Measurements from ENCODE around the gene CD37. TPM values are rescaled to one million over a fixed set of nuclear protein-coding genes. Genes with fewer than 3 reads are reported as not detected.

CD37 gene
- total and polyA plus RNA-seq, 10 of the 15 experiments (the other 5 are each of a cell fraction or from before 2014, with no cell fraction given): 34.1 to 359 (median 108) TPM

DNA sequence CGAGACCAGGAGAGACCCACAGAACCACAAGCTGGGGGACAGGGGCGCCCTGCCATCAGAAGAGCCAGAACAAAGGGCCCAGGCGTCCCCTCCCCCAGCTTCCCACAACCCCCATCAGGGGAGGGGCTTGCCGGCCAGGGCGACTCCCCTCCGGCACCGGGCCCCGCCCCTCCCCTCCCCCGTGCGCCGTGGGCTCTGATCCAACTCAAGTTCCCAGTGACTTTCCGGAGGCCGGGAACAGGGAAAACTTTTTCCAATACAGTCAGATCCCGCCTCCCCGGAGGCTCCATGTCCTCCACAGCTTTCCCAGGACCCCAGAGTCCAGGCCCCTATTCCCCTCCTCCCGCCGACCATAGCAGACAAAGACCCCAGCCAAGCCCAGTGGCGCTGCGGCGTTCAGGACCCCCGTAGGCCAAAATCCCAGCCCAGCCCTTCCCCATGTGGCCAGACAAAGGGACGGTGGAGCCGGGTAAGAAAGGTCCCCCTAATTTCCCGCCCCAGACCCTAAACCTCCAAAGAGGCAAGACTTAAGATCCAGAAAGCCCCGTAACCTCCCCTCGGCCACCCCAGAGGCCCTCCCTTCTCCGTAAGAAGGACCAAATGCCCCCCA is 26.3 kb downstream of the CD37 start:
- in situ Hi-C loops (cut with MboI): no loop called here

DNA sequence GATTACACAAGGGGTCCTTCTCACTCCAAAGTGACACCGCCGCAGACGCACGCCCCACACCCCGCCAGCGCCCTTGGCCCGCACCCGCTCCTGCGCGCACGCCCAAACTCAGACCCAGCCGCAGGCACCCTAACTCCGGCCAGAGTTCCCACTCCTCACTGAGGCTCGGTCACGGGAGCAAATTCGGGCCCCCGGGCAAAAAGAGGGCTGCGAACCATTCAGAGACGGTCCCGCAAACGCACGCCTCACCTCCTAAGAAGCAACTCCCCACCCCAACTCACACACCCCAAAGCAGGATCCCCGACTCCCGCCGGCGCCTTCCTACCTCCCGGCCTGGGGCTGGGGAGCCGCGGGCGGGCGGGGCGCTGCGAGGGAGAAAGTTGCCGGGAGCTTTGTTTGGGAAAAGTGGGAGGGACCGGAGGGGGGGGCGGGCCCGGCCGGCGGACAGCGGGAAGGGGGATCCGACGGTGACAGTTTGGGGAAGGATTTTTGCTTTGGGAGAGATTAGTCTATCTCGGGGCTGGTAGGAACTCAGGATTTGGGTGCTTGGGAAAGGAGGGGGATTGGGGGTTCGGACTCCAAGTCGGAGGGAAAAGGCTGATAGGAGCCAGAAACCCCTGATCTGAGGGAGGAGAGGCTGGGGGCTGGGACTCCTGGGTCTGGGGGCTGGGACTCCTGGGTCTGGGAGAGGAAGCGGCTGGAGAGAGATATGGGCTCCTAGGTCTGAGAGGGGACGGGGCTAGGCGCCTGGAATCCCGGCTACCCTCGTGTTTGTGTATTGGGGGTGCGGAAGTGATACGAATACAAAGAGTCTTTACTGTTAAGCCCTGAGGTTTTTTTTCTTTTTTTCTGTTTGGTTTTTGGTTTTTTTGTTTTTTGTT is 27.1 kb downstream of the CD37 start, which contains the start of gene TEAD2:
Gene TEAD2 (minus strand): TSS at position 369 of the 881 bp plus-strand sequence. CDS start 2,341 bp downstream, outside the sequence.
- Histone ChIP-seq H3K4me1 (ENCODE audit: control insufficient read depth, insufficient read depth, low read length) (peaks cover 7% of the 10 kb centered on the region), H3K79me2 (ENCODE audit: control insufficient read depth, insufficient read depth, low read length) (no peaks in the 10 kb centered on the region), H3K9me3 (replicated peaks; ENCODE audit: control insufficient read depth, insufficient read depth, low read length) (no peaks in the 10 kb centered on the region; the same call in 2 of the 3 replicates), H3K4me3 (0 out of 2 replicates have a peak within 1 kb of the TSS, but pooled peaks have one; percentile 1), H2AFZ (ENCODE audit: control insufficient read depth, low read depth, low read length) (no peak within 1 kb of the TSS; the same call in 1 of the 2 replicates), H3K36me3 (ENCODE audit: control insufficient read depth in 2 of 2, insufficient read depth in 2 of 2, low read length in 1 of 2) (no peaks in the 10 kb centered on the region), H3K27me3 (replicated peaks in 1 of 2; ENCODE audit: control insufficient read depth in 2 of 2, insufficient read depth in 2 of 2, low read length in 1 of 2) (peaks cover 12 to 15% of the 10 kb centered on the region in 2 experiments; a peak in 3 of 4 replicates), H3K9ac (ENCODE audit: control insufficient read depth, insufficient read depth, low read length) (no peak within 1 kb of the TSS), H4K20me1 (ENCODE audit: control insufficient read depth, insufficient read depth) (no peaks in the 10 kb centered on the region), H3K27ac (ENCODE audit: control insufficient read depth, insufficient read depth) (no peak within 1 kb of the TSS), H3K4me2 (ENCODE audit: control insufficient read depth, insufficient read depth) (peak within 1 kb of the TSS; percentile 67; the same call in 1 of the 2 replicates)
- CTCF ChIA-PET: interaction anchor here (0.6 kb wide), 2 partner anchors 27 to 61 kb away, joined by 3 to 4 read pairs; no protein-coding TSS in a partner anchor
- DNase-seq (ENCODE audit: low read depth, low spot score): no peak
- in situ Hi-C loops (cut with MboI) (no loop called here), intact Hi-C loops (cut with micrococcal nuclease; ENCODE audit: unreplicated experiment) (no loop called here)
- no TSS peak for BruUV-seq (replicated peaks)
- no peak for FAIRE-seq
- no peak; the same call in 2 of the 3 replicates for ATAC-seq
- SMC1A ChIA-PET (ENCODE audit: uncharacterized antibody, unreplicated experiment): no interaction called here
- POLR2A ChIA-PET: no interaction called here
- WGBS (ENCODE audit: insufficient coverage, insufficient replicate concordance, low lambda C conversion rate, missing lambda C conversion rate): 7% methylated on average over 43 of the region's 52 CpGs
- RAD21 ChIA-PET (ENCODE audit: unreplicated experiment): no interaction called here
- no peak for TF ChIP-seq NBN (IDR thresholded peaks at IDR 0.05)
- TF ChIP-seq NFIC (IDR thresholded peaks at IDR 0.05; ENCODE audit: low read depth, low read length): no peak
- no peak for TF ChIP-seq PAX8 (IDR thresholded peaks at IDR 0.05)
- no peak for TF ChIP-seq SREBF1 (IDR thresholded peaks at IDR 0.05; ENCODE audit: low read length)
- TF ChIP-seq SUZ12 (IDR thresholded peaks at IDR 0.05; ENCODE audit: unreplicated experiment): peak; percentile 78
- no peak for TF ChIP-seq NR2C2 (IDR thresholded peaks at IDR 0.05; ENCODE audit: borderline replicate concordance, control insufficient read depth, insufficient read length, low read depth)

More for the DNA sequence above, 26.3 kb downstream of the CD37 start:
- RAD21 ChIA-PET (ENCODE audit: unreplicated experiment): no interaction called here
- TF ChIP-seq IKZF1 (conservative IDR thresholded peaks at IDR 0.05) (peak; percentile 31; the same call in 1 of the 2 replicates), SRF (IDR thresholded peaks at IDR 0.05; ENCODE audit: low read depth in 2 of 2, low read length in 2 of 2) (no peak)
- H3K27ac ChIP-seq (ENCODE audit: control insufficient read depth, insufficient read depth): no peak overlapping the region
- no peak for DNase-seq (ENCODE audit: low read depth, low spot score)
- H3K9ac ChIP-seq (ENCODE audit: control insufficient read depth, insufficient read depth, low read length): no peak overlapping the region
- H3K27me3 ChIP-seq (replicated peaks in 1 of 2; ENCODE audit: control insufficient read depth in 2 of 2, insufficient read depth in 2 of 2, low read length in 1 of 2): peaks cover 12 to 15% of the 10 kb centered on the region in 2 experiments; a peak in 3 of 4 replicates
- H2AFZ ChIP-seq (ENCODE audit: control insufficient read depth, low read depth, low read length): no peak overlapping the region
- H3K79me2 ChIP-seq (ENCODE audit: control insufficient read depth, insufficient read depth, low read length): no peaks in the 10 kb centered on the region
- no peaks in the 10 kb centered on the region for H4K20me1 ChIP-seq (ENCODE audit: control insufficient read depth, insufficient read depth)
- H3K9me3 ChIP-seq (replicated peaks; ENCODE audit: control insufficient read depth, insufficient read depth, low read length): no peaks in the 10 kb centered on the region; the same call in 2 of the 3 replicates
- 36% methylated on average over 22 of the region's 27 CpGs for WGBS (ENCODE audit: insufficient coverage, insufficient replicate concordance, low lambda C conversion rate, missing lambda C conversion rate)
- H3K4me1 ChIP-seq (ENCODE audit: control insufficient read depth, insufficient read depth, low read length): peaks cover 7% of the 10 kb centered on the region
- ATAC-seq: no peak; the same call in 2 of the 3 replicates
- CTCF ChIA-PET: interaction anchor here (0.6 to 0.7 kb wide), 3 partner anchors 26 to 61 kb away, joined by 3 to 4 read pairs (median 3); no protein-coding TSS in a partner anchor
- no peak for FAIRE-seq
- H3K4me3 ChIP-seq: no peak overlapping the region
- BruUV-seq (replicated peaks): no TSS peak
- POLR2A ChIA-PET: no interaction called here
- no peaks in the 10 kb centered on the region for H3K36me3 ChIP-seq (ENCODE audit: control insufficient read depth in 2 of 2, insufficient read depth in 2 of 2, low read length in 1 of 2)
- intact Hi-C loops (cut with micrococcal nuclease; ENCODE audit: unreplicated experiment): no loop called here
- SMC1A ChIA-PET (ENCODE audit: uncharacterized antibody, unreplicated experiment): no interaction called here
- no peak overlapping the region for H3K4me2 ChIP-seq (ENCODE audit: control insufficient read depth, insufficient read depth)

Measured in GM12878 (cell line).